22Rv1 (cell line): ENCODE data around the gene ZNF138.

Experiments
- CTCF ChIP-seq: fragments of 450-650 bp; IDR thresholded peaks from 2 replicates; pipeline ENCODE4 v1.5.1; 2017; ENCODE audit warnings: mild to moderate bottlenecking
- ZFX ChIP-seq: fragments of 450-650 bp; IDR thresholded peaks from 2 replicates; pipeline ENCODE4 v1.6.1; 2017; ENCODE audit warnings: antibody characterized with exemption, borderline replicate concordance

DNA sequence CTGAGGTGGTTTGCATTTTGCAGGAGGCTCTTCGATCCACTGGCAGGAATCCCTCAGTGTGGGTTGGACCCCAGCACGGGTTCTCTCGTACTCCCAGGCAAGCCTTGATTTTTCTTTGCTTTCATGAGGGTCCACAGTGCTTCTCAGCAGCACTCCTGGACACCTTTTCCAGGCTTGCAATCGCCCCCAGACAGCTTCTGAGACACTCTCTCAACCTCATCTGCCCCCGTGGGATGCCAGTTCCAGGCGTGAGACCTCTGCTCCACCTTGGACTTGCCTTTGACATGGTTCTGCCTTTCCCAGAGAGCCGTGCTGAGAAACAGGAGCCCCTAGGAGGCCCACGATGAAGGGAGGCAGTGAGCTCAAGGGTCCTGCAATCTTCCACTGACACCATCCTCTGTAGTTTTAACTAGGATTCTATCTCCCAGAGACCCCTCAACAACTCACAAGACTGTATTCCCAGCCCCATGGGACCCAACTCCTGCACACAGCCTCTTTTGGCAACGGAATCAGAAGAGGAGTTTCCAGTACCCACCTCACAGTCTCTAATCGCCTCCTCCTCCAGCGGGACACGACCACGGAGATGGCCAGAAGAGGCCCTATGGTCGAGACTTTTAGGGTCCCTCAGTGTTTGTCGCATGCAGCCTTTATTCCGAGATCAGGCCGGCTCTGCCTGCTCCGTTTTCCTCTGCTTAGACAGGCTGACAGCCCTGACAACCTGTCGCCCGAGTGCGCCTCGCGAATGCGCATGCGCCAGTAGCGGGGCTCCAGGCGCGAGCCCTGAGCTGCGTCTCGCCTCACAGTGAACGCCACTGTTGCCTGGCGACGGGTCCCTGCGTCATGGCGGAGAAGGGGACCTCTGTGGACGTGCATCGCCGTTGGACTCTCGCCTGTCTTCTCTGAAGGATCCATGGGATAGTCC, 82.8 kb downstream of the ZNF138 start:
- TF ChIP-seq CTCF (no peak), ZFX (no peak)
